ENCODE measurements around the gene NF1.

NF1 gene

DNA sequence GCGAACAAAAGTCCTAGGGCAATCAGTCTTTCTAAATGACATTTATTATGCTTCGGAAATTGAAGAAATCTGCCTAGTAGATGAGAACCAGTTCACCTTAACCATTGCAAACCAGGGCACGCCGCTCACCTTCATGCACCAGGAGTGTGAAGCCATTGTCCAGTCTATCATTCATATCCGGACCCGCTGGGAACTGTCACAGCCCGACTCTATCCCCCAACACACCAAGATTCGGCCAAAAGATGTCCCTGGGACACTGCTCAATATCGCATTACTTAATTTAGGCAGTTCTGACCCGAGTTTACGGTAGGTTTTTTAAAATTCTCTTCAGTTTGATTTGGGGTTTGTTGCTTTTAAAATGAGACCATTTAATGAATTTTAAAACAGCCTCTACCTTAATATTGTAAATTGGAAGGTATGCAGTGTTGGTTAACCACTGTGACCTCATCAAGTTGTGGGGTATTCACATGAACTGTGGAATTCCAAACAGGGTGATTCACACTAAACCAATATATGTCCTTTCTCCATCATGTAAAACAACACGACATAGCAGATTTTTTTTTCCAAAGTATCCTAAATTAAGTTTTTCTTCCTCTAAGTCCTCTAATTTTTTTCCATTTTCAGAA is 232.9 kb downstream of the NF1 start:
- no peak overlapping the region for H3K27ac ChIP-seq (ENCODE audit: low read depth, low read length, poor library complexity, severe bottlenecking)
- no peaks in the 10 kb centered on the region for H3K4me1 ChIP-seq (ENCODE audit: insufficient read depth, low read length, severe bottlenecking)
- H3K36me3 ChIP-seq (ENCODE audit: insufficient read depth, low read length), result peaks cover 10% of the 10 kb centered on the region
- H3K4me2 ChIP-seq (ENCODE audit: low read length), result no peak overlapping the region
- H2AFZ ChIP-seq (ENCODE audit: low read length), result no peak overlapping the region
- TF ChIP-seq CTCF (IDR thresholded peaks at IDR 0.05; ENCODE audit: low read length) (no peak), EZH2 (IDR thresholded peaks at IDR 0.05; ENCODE audit: borderline replicate concordance, low read length) (no peak)
- no peaks in the 10 kb centered on the region for H3K9me3 ChIP-seq (ENCODE audit: low read length)
- H3K9me2 ChIP-seq (ENCODE audit: low read depth, low read length), result no peaks in the 10 kb centered on the region
- H3K79me2 ChIP-seq (ENCODE audit: insufficient read depth, low read length), result no peaks in the 10 kb centered on the region
- no peak overlapping the region for H3K4me3 ChIP-seq (ENCODE audit: low read depth, low read length, poor library complexity, severe bottlenecking)
- no peaks in the 10 kb centered on the region for H3K27me3 ChIP-seq (ENCODE audit: insufficient read depth, low read length)
- no peaks in the 10 kb centered on the region; the same call in 1 of the 2 replicates for H3F3A ChIP-seq (ENCODE audit: insufficient read depth, low read length)
- no peaks in the 10 kb centered on the region for H4K20me1 ChIP-seq (ENCODE audit: insufficient read depth, low read length)
- H3K9ac ChIP-seq (ENCODE audit: low read length), result no peak overlapping the region

- Histone ChIP-seq H3K79me2 (ENCODE audit: insufficient read depth, low read length) (no peaks in the 10 kb centered on the region), H3K9me2 (ENCODE audit: low read depth, low read length) (no peaks in the 10 kb centered on the region), H2AFZ (ENCODE audit: low read length) (no peak overlapping the region), H3F3A (ENCODE audit: insufficient read depth, low read length) (no peaks in the 10 kb centered on the region; the same call in 1 of the 2 replicates), H3K36me3 (ENCODE audit: insufficient read depth, low read length) (peaks cover 10% of the 10 kb centered on the region), H4K20me1 (ENCODE audit: insufficient read depth, low read length) (no peaks in the 10 kb centered on the region), H3K27ac (ENCODE audit: low read depth, low read length, poor library complexity, severe bottlenecking) (no peak overlapping the region), H3K27me3 (ENCODE audit: insufficient read depth, low read length) (no peaks in the 10 kb centered on the region), H3K4me1 (ENCODE audit: insufficient read depth, low read length, severe bottlenecking) (no peaks in the 10 kb centered on the region), H3K9me3 (ENCODE audit: low read length) (no peaks in the 10 kb centered on the region), H3K4me2 (ENCODE audit: low read length) (no peak overlapping the region), H3K4me3 (ENCODE audit: low read depth, low read length, poor library complexity, severe bottlenecking) (no peak overlapping the region), H3K9ac (ENCODE audit: low read length) (no peak overlapping the region)
- TF ChIP-seq EZH2 (IDR thresholded peaks at IDR 0.05; ENCODE audit: borderline replicate concordance, low read length) (no peak), CTCF (IDR thresholded peaks at IDR 0.05; ENCODE audit: low read length) (no peak)
These were observed 233.4 kb downstream of the NF1 start for GRCh38 chr17:31328160-31328535.

- no peaks in the 10 kb centered on the region for H3K9me3 ChIP-seq (ENCODE audit: low read length)
- no peak overlapping the region for H2AFZ ChIP-seq (ENCODE audit: low read length)
- no peak overlapping the region for H3K4me3 ChIP-seq (ENCODE audit: low read depth, low read length, poor library complexity, severe bottlenecking)
- no peaks in the 10 kb centered on the region for H4K20me1 ChIP-seq (ENCODE audit: insufficient read depth, low read length)
- H3K27ac ChIP-seq (ENCODE audit: low read depth, low read length, poor library complexity, severe bottlenecking), result no peak overlapping the region
- no peaks in the 10 kb centered on the region for H3K79me2 ChIP-seq (ENCODE audit: insufficient read depth, low read length)
- H3K36me3 ChIP-seq (ENCODE audit: insufficient read depth, low read length), result peaks cover 10% of the 10 kb centered on the region
- TF ChIP-seq EZH2 (IDR thresholded peaks at IDR 0.05; ENCODE audit: borderline replicate concordance, low read length) (no peak), CTCF (IDR thresholded peaks at IDR 0.05; ENCODE audit: low read length) (no peak)
- H3K9ac ChIP-seq (ENCODE audit: low read length), result no peak overlapping the region
- H3K9me2 ChIP-seq (ENCODE audit: low read depth, low read length), result no peaks in the 10 kb centered on the region
- no peaks in the 10 kb centered on the region for H3K4me1 ChIP-seq (ENCODE audit: insufficient read depth, low read length, severe bottlenecking)
- H3F3A ChIP-seq (ENCODE audit: insufficient read depth, low read length), result no peaks in the 10 kb centered on the region; the same call in 1 of the 2 replicates
- no peaks in the 10 kb centered on the region for H3K27me3 ChIP-seq (ENCODE audit: insufficient read depth, low read length)
- no peak overlapping the region for H3K4me2 ChIP-seq (ENCODE audit: low read length)
These were observed 234.4 kb downstream of the NF1 start for GRCh38 chr17:31329221-31329620.
